GM19372 (cell line): ENCODE measurements around the gene PCDHA11.
"Not testable (repeated sequence)": the region's sequence is repeated elsewhere in the genome, so short reads cannot be mapped to it uniquely, and the experiment has no call there.

Experiments
- ATAC-seq: cut with Tn5 transposase; IDR thresholded peaks from one replicate; pipeline ENCODE4 v1.9.1; 2021; ENCODE audit warnings: mild to moderate bottlenecking, low read depth, moderate library complexity; ENCODE audit not compliant: unreplicated experiment

The PCDHA11 gene

GRCh38 chr5:140868721-140869554 lies at the start of gene PCDHA11:
TSS of gene PCDHA11 (plus strand) at chr5:140868957. CDS start at chr5:140869104, 147 bp downstream.
- no peak for ATAC-seq

DNA sequence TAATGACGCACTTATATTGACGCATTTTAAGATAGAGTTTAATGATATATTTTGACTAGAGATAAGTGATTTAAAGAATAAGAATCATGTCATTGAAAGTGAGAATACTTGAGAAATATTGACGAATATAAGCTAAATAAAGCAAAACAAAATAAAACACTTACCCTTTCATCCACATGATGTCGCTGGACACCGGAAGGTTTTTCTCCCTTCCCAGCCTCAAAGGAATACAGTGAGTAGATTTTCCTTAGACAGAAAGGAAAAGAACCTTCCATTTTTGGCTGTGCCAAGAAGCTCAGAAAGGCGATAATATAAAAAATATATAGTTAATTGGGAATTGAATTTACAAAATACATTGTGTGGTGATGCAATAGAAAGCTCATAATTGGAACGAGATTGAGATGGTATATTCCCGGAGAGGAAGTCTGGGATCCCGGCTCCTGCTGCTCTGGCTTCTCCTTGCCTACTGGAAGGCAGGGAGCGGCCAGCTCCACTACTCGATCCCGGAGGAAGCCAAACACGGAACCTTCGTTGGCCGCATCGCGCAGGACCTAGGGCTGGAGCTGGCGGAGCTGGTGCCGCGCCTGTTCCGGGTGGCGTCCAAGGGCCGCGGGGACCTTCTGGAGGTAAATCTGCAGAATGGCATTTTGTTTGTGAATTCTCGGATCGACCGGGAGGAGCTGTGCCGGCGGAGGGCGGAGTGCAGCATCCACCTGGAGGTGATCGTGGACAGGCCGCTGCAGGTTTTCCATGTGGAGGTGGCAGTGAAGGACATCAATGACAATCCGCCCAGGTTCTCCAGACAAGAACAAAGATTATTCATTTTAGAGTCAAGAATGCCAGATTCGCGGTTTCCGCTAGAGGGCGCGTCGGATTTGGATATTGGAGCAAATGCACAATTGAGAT lies 47.1 kb upstream of the PCDHA11 start, which contains the start of gene PCDHA5:
TSS of gene PCDHA5 (plus strand) at position 239 of the 906 bp plus-strand sequence.
- ATAC-seq, result no peak

GRCh38 chr5:140822281-140822629 lies 46.5 kb upstream of the PCDHA11 start:
- ATAC-seq, result no peak

GRCh38 chr5:140822969-140823368 lies 45.8 kb upstream of the PCDHA11 start:
- ATAC-seq, result not testable (repeated sequence)

- ATAC-seq, result no peak
Measured at GRCh38 chr5:140823475-140823874, 45.3 kb upstream of the PCDHA11 start.

- no peak for ATAC-seq
Measured at GRCh38 chr5:140827704-140828361, 40.9 kb upstream of the PCDHA11 start, which contains the start of gene PCDHA6. TSS of gene PCDHA6 (plus strand) at chr5:140827960. CDS start at chr5:140828092, 132 bp downstream.

DNA sequence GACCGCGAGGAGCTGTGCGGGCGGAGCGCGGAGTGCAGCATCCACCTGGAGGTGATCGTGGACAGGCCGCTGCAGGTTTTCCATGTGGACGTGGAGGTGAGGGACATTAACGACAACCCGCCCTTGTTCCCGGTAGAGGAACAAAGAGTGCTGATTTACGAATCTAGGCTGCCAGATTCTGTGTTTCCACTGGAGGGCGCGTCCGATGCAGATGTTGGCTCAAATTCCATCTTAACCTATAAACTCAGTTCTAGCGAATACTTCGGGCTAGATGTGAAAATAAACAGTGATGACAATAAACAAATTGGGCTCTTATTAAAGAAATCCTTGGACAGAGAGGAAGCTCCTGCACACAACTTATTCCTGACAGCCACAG lies 40.4 kb upstream of the PCDHA11 start:
- no peak for ATAC-seq

DNA sequence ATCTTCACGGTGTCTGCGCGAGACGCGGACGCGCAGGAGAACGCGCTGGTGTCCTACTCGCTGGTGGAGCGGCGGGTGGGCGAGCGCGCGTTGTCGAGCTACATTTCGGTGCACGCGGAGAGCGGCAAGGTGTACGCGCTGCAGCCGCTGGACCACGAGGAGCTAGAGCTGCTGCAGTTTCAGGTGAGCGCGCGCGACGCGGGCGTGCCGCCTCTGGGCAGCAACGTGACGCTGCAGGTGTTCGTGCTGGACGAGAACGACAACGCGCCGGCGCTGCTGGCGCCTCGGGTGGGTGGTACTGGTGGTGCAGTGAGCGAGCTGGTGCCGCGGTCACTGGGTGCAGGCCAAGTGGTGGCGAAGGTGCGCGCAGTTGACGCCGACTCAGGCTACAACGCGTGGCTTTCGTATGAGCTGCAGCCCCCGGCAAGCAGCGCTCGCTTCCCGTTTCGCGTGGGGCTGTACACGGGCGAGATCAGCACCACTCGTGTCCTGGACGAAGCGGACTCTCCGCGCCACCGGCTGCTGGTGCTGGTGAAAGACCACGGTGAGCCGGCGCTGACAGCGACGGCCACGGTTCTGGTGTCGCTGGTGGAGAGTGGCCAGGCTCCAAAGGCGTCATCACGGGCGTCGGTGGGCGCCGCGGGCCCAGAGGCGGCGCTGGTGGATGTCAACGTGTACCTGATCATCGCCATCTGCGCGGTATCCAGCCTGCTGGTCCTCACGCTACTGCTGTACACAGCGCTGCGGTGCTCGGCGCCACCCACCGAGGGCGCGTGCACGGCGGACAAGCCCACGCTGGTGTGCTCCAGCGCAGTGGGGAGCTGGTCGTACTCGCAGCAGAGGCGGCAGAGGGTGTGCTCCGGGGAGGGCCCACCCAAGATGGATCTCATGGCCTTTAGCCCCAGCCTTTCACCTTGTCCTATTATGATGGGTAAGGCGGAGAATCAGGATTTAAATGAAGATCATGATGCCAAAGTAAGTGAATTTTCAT lies 39.0 kb upstream of the PCDHA11 start:
- ATAC-seq, result not testable (repeated sequence)

GRCh38 chr5:140833993-140834392 lies 34.8 kb upstream of the PCDHA11 start, which contains the start of gene PCDHA7:
TSS of gene PCDHA7 (plus strand) at chr5:140834269. CDS start at chr5:140834384, 115 bp downstream.
- ATAC-seq, result no peak

GRCh38 chr5:140834439-140835008 lies 34.2 kb upstream of the PCDHA11 start:
- ATAC-seq, result not testable (repeated sequence)

GRCh38 chr5:140835622-140836510 lies 32.9 kb upstream of the PCDHA11 start:
- no peak for ATAC-seq

DNA sequence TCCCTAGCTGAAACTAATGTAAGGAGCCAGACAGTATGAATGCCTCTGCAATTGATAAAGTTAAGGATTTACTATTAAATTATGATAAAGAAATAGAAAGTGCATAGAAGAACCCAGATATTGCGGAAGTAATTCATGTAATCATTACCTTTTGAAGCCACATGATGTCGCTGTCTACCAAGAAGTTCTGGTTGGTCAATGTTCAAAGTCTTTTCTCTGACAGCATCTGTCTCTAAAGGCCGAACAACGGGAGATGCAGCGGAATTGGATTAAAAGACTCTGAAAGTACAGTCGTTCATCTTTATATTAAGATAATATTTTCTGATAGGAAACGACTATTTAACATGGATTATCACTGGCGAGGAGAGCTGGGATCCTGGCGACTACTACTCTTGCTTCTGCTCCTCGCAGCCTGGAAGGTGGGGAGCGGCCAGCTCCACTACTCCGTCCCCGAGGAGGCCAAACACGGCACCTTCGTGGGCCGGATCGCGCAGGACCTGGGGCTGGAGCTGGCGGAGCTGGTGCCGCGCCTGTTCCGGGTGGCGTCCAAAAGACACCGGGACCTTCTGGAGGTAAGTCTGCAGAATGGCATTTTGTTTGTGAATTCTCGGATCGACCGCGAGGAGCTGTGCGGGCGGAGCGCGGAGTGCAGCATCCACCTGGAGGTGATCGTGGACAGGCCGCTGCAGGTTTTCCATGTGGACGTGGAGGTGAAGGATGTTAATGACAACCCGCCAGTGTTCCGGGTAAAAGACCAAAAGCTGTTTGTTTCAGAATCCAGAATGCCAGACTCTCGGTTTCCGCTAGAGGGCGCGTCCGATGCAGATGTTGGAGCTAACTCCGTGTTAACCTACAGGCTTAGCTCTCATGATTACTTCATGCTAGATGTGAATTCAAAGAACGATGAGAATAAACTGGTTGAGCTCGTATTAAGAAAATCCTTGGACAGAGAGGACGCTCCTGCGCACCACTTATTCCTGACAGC lies 27.5 kb upstream of the PCDHA11 start, which contains the start of gene PCDHA8:
TSS of gene PCDHA8 (plus strand) at position 210 of the 985 bp plus-strand sequence. CDS start at position 345, 135 bp downstream.
- no peak for ATAC-seq

GRCh38 chr5:140842798-140843733 lies 25.7 kb upstream of the PCDHA11 start:
- no peak for ATAC-seq

GRCh38 chr5:140848139-140849102 lies 20.3 kb upstream of the PCDHA11 start, which contains the start of gene PCDHA9:
TSS of gene PCDHA9 (plus strand) at chr5:140848382. CDS start at chr5:140848496, 114 bp downstream.
- not testable (repeated sequence) for ATAC-seq
